ENCODE measurements around the gene SMIM13. TPM values are rescaled to one million over a fixed set of nuclear protein-coding genes. Genes with fewer than 3 reads are reported as not detected.

The SMIM13 gene
- total RNA-seq, 1 experiment from 2014 or later: 15.7 TPM

DNA sequence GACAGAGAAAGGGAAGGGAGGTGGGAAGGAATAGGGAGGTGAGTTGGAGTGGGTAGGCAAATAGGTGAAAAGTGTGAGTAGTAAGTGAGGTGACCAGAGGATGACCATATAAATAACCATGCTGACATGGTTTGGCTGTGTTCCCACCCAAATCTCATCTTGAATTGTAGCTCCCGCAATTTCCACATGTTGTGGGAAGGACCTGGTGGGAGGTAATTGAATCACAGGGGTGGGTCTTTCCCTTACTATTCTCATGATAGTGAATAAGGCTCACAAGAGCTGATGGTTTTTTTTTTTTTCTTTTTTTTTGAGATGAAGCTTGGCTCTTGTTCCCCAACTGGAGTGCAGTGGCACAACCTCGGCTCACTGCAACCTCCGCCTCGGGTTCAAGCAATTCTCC is 21.5 kb upstream of the SMIM13 start:
- BruUV-seq (replicated peaks): no TSS peak
- Histone ChIP-seq H3K36me3 (ENCODE audit: control insufficient read depth in 1 of 2, insufficient read depth in 2 of 2, low read length in 2 of 2) (no peaks in the 10 kb centered on the region), H3K9me2 (ENCODE audit: insufficient read depth) (no peaks in the 10 kb centered on the region), H2AFZ (ENCODE audit: low read depth, low read length, poor library complexity, severe bottlenecking) (no peak overlapping the region), H3K9me3 (ENCODE audit: control insufficient read depth in 1 of 2, insufficient read depth in 1 of 2, low read depth in 1 of 2, low read length in 2 of 2) (no peaks in the 10 kb centered on the region), H3K79me2 (ENCODE audit: insufficient read depth, low read length) (no peaks in the 10 kb centered on the region), H3K4me1 (ENCODE audit: control insufficient read depth in 1 of 2, insufficient read depth in 2 of 2, low read length in 2 of 2) (no peaks in the 10 kb centered on the region), H3K27me3 (ENCODE audit: insufficient read depth, low read length) (no peaks in the 10 kb centered on the region), H3K4me3 (replicated peaks in 1 of 2; ENCODE audit: low read depth in 1 of 2, low read length in 2 of 2) (no peak overlapping the region), H3K27ac (ENCODE audit: low read depth, low read length) (no peak overlapping the region), H3K9ac (ENCODE audit: low read length) (no peak overlapping the region), H3K4me2 (ENCODE audit: low read length) (no peak overlapping the region), H4K20me1 (ENCODE audit: insufficient read depth) (no peaks in the 10 kb centered on the region)
- ATAC-seq: no peak
- DNase-seq (ENCODE audit: low read depth, low spot score): no peak
- ChIA-PET RAD21 (ENCODE audit: low non-redundant PET in 1 of 2, low total read pairs in 2 of 2, uncharacterized antibody in 2 of 2, unreplicated experiment in 2 of 2) (no interaction called here), CTCF (interaction anchor here (4.5 kb wide), 1 partner anchor 118 kb away, joined by 95 read pairs; no protein-coding TSS in a partner anchor), POLR2A (no interaction called here)
- TF ChIP-seq, protein P1, sequence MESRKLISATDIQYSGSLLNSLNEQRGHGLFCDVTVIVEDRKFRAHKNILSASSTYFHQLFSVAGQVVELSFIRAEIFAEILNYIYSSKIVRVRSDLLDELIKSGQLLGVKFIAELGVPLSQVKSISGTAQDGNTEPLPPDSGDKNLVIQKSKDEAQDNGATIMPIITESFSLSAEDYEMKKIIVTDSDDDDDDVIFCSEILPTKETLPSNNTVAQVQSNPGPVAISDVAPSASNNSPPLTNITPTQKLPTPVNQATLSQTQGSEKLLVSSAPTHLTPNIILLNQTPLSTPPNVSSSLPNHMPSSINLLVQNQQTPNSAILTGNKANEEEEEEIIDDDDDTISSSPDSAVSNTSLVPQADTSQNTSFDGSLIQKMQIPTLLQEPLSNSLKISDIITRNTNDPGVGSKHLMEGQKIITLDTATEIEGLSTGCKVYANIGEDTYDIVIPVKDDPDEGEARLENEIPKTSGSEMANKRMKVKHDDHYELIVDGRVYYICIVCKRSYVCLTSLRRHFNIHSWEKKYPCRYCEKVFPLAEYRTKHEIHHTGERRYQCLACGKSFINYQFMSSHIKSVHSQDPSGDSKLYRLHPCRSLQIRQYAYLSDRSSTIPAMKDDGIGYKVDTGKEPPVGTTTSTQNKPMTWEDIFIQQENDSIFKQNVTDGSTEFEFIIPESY (IDR thresholded peaks at IDR 0.05; ENCODE audit: extremely low read depth, insufficient replicate concordance, low read length): no peak
- TF ChIP-seq POLR2A (IDR thresholded peaks at IDR 0.05; ENCODE audit: borderline replicate concordance, extremely low read depth, insufficient read depth, insufficient read length) (no peak), POLR2AphosphoS5 (IDR thresholded peaks at IDR 0.05; ENCODE audit: low read depth, low read length) (no peak), EZH2phosphoT487 (IDR thresholded peaks at IDR 0.05; ENCODE audit: borderline replicate concordance) (no peak)
- intact Hi-C loops (cut with micrococcal nuclease): no loop called here

DNA sequence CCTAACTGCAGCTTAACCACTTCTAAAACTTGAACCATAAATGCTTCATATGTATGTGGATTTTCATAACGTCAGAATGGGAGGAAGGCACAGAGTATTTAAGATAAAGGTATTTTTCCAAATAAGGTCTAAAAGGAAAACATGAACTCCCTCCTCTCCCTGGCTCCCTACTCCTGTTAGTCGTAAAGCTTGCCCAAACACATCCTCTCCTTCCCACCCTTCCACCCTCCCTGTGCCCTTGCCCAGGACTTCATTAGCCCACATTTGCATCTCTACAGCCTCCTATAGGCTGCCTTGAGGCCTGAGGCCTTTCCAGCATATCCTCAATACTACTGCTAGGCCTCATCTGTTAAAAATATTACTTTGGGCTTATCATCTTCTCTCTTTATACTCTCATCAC is 17.1 kb upstream of the SMIM13 start:
- Histone ChIP-seq H3K9ac (ENCODE audit: low read length) (no peak overlapping the region), H3K79me2 (ENCODE audit: insufficient read depth, low read length) (no peaks in the 10 kb centered on the region), H3K27ac (ENCODE audit: low read depth, low read length) (no peak overlapping the region), H3K4me2 (ENCODE audit: low read length) (no peak overlapping the region), H3K36me3 (ENCODE audit: control insufficient read depth in 1 of 2, insufficient read depth in 2 of 2, low read length in 2 of 2) (no peaks in the 10 kb centered on the region), H3K4me1 (ENCODE audit: control insufficient read depth in 1 of 2, insufficient read depth in 2 of 2, low read length in 2 of 2) (no peaks in the 10 kb centered on the region), H3K4me3 (replicated peaks in 1 of 2; ENCODE audit: low read depth in 1 of 2, low read length in 2 of 2) (no peak overlapping the region), H2AFZ (ENCODE audit: low read depth, low read length, poor library complexity, severe bottlenecking) (no peak overlapping the region), H3K9me3 (ENCODE audit: control insufficient read depth in 1 of 2, insufficient read depth in 1 of 2, low read depth in 1 of 2, low read length in 2 of 2) (no peaks in the 10 kb centered on the region), H4K20me1 (ENCODE audit: insufficient read depth) (no peaks in the 10 kb centered on the region), H3K9me2 (ENCODE audit: insufficient read depth) (no peaks in the 10 kb centered on the region), H3K27me3 (ENCODE audit: insufficient read depth, low read length) (no peaks in the 10 kb centered on the region)
- RAD21 ChIA-PET (ENCODE audit: low non-redundant PET in 1 of 2, low total read pairs in 2 of 2, uncharacterized antibody in 2 of 2, unreplicated experiment in 2 of 2): no interaction called here
- BruUV-seq (replicated peaks): no TSS peak
- POLR2A ChIA-PET: interaction anchor here (0.5 kb wide), 1 partner anchor 190 kb away, joined by 3 read pairs; the partner anchor contains the start of gene SYCP2L
- intact Hi-C loops (cut with micrococcal nuclease): no loop called here
- CTCF ChIA-PET: interaction anchor here (1.7 kb wide), 1 partner anchor 8 kb away, joined by 5 read pairs; no protein-coding TSS in a partner anchor
- ATAC-seq: no peak
- DNase-seq (ENCODE audit: low read depth, low spot score): no peak
- TF ChIP-seq JUND (IDR thresholded peaks at IDR 0.05): no peak
- peak; percentile 17; the same call in 1 of the 2 replicates for TF ChIP-seq ZFX (IDR thresholded peaks at IDR 0.05)
- TF ChIP-seq TCF7L2 (IDR thresholded peaks at IDR 0.05; ENCODE audit: borderline replicate concordance, extremely low read depth, insufficient read depth, insufficient read length): no peak

All from HCT116 (cell line).